Stimulated activated CD8-positive, alpha-beta memory T cell treated with anti-CD3 and anti-CD28 coated beads, Interleukin-7, amount 100 ng/mL, for 48 hours (primary cell): ENCODE results near the gene MUC22.
"Not testable (repeated sequence)": the region's sequence is repeated elsewhere in the genome, so short reads cannot be mapped to it uniquely, and the experiment has no call there.

Experiments
- DNase-seq, 2 donors: peaks; one replicate each; pipeline ENCODE4 v3.0.0-alpha.2; 2020; ENCODE audit warnings: low read depth in 1 of 2; ENCODE audit errors: extremely low read depth in 1 of 2

MUC22 gene

GRCh38 chr6:30997301-30997700 is 13.0 kb upstream of the MUC22 start:
- no peak for DNase-seq

DNA sequence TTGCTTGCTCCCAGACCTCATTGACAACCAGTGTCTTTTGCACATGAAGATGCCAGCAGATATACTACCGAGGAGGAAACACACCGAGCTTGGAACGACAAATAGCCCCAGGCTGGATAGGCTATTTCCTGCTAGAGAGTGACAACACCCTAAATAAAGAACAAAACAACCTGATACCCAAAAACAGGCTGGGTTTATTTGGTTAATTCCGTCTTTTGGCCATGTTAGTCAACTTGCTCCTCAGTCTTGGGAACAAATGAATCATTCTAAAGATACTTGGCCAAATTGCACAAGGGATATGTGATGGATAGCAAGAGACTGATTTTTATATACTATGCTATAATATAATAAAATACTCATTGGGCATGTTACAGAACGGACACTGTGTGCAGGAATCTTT is 11.5 kb upstream of the MUC22 start:
- no peak for DNase-seq

DNA sequence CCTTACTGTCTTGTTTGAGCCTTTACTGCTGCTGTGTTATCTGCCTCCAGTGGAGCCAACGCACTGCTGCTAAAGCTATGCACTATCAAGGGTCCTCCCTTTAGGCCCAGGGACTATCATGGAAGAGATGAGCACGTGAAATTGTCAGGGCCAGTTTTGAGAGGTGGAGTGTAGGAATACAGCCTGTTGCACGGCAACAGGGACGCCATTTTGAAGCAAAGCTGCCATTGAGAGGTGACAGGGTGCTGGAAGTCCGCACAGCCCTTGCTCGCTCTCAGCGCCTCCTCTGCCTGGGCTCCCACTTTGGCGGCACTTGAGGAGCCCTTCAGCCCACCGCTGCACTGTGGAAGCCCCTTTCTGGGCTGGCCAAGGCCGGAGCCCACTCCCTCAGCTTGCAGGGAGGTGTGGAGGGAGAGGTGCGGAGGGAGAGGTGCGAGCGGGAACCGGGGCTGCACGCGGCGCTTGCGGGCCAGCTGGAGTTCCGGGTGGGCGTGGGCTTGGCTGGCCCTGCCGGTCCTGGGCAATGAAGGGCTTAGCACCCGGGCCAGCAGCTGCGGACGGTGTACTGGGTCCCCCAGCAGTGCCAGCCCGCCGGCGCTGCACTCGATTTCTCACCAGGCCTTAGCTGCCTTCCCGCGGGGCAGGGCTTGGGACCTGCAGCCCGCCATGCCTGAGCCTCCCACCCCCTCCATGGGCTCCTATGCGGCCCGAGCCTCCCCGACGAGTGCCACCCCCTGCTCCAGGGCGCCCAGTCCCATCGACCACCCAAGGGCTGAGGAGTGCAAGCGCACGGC is 10.0 kb upstream of the MUC22 start:
- not testable (repeated sequence) for DNase-seq

DNA sequence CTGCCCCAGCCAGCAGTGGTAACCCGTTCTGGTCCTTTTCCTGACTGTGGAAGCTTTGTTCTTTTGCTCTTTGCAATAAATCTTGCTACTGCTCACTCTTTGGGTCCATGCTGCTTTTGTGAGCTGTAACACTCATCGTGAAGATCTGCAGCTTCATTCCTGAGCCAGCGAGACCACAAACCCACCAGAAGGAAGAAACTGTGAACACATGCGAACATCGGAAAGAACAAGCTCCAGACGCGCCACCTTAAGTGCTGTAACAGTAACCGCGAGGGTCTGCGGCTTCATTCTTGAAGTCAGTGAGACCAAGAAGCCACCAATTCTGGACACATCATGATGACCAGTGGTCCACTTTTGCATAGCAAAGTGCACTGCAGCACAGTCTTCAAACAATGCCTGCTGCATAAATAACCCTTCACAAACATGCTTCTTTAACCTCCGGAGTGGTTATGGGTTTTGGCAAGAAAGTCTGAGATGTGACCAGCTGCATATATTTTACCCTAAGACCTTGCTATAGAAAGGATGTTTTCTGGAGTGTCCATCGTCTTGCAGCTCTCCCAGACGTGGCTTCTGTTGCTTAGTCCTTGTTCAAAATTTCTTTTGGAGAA is 8.9 kb upstream of the MUC22 start:
- DNase-seq, result no peak

GRCh38 chr6:31002471-31002870 is 7.8 kb upstream of the MUC22 start:
- no peak for DNase-seq

- DNase-seq, result no peak
Observed at GRCh38 chr6:31004794-31005193, 5.5 kb upstream of the MUC22 start.

GRCh38 chr6:31005249-31006020 is 4.8 kb upstream of the MUC22 start:
- DNase-seq, result no peak

DNA sequence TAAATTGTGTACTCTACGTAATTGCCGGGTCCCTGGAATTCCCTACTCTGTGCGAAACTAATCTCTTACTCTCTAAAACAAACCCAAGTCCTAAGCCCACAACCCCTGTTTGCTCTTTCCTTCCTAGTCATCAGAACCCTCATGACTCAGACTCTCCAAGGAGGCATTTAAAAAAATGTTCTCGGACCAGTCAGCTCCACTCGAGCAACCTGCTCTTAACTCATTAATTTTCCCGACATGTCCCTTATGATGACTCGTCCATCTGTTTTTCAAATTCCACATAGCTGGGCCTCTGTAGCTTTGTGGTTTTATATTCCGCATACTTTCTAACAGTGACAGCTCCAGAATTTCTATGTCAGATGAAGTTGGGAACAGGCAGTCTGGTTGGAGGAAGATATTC is 2.6 kb upstream of the MUC22 start:
- no peak for DNase-seq

DNA sequence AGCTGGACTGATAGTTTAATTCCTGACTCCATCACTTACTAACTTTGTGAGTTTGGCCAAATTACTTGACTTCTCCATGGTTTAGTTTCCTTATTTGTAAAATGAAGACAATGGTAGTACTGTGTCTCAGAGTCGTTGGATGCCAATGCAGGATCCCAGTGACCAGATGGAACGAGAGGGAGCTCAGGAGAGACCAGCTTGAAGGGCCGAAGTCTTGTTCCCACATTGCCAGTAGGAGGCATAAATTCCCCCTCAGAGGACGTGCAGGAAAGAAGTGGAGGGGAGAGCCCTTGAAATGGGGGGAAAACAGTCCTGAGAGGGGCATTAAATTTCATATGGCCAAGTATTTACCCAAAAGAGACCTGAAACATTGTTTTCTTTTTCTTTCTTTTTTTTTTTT is 2.1 kb upstream of the MUC22 start:
- no peak for DNase-seq

- no peak for DNase-seq
Observed at GRCh38 chr6:31009731-31010130, 543 bp upstream of the MUC22 start.

DNA sequence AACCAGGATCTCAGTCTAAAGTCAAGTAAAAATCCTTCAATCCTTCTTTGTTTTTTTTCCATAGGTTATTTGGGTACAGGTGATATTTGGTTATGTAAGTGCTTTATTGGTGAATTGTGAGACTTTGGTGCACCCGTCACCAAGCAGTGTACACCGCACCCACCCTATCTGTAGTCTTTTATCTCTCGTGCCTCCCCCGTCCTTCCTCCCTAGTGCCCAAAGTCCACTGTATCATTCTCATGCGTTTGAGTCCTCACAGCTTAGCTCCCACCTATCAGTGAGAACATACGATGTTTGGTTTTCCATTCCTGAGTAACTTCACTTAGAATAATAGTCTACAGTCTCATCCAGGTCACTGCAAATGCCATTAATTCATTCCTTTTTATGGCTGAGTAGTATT is 879 bp downstream of the MUC22 start:
- no peak for DNase-seq

DNA sequence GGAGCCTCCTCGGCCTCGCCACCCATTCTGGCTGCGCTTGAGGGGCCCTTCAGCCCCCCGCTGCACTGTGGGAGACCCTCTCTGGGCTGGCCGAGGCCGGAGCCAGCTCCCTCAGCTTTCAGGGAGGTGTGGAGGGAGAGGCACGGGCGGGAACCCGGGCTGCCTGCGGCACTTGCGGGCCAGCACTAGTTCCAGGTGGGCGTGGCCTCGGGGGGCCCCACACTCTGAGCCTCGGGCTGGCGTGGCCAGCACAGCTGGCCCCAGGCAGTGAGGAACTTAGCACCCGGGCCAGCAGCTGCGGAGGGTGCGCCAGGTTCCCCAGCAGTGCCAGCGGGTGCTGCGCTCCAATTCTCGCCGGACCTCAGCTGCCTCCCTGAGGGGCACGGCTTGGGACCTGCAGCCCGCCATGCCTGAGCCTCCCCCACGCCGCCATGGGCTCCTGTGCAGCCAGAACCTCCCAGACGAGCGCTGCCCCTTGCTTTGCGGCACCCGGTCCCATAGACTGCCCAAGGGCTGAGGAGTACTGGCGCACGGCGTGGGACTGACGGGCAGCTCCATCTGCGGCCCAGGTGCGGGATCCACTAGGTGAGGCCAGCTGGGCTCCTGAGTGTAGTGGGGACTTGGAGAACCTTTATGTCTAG is 6.5 kb downstream of the MUC22 start:
- no peak for DNase-seq

DNA sequence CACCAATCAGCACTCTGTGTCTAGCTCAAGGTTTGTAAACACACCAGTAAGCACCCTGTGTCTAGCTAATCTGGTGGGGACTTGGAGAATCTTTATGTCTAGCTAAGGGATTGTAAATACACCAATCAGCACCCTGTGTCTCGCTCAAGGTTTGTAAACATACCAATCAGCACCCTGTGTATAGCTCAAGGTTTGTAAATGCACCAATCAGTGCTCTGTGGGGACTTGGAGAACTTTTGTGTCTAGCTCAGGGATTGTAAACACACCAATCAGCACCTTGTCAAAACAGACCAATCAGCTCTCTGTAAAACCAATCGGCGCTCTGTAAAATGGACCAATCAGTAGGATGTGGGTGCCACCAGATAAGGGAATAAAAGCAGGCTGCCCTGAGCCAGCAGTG is 7.2 kb downstream of the MUC22 start:
- not testable (repeated sequence) for DNase-seq

GRCh38 chr6:31020057-31020456 is 9.8 kb downstream of the MUC22 start:
- no peak for DNase-seq

DNA sequence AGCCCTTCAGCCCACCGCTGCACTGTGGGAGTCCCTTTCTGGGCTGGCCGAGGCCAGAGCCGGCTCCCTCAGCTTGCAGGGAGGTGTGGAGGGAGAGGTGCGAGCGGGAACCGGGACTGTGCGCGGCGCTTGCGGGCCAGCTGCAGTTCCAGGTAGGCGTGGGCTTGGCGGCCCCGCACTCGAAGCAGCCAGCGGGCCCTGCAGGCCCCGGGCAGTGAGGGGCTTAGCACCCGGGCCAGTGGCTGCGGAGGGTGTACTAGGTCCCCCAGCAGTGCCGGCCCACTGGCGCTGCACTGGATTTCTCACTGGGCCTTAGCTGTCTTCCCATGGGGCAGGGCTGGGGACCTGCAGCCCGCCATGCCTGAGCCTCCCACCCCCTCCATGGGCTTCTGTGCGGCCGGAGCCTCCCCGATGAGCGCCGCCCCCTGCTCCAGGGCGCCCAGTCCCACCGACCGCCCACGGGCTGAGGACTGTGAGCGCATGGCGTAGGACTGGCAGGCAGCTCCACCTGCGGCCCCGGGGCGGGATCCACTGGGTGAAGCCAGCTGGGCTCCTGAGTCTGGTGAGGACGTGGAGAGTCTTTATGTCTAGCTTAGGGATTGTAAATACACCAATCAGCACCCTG is 10.5 kb downstream of the MUC22 start:
- not testable (repeated sequence) for DNase-seq

- DNase-seq, result not testable (repeated sequence)
Observed at GRCh38 chr6:31021705-31022531, 11.6 kb downstream of the MUC22 start.

- DNase-seq, result no peak
Observed at GRCh38 chr6:31025595-31025994, 15.3 kb downstream of the MUC22 start.

DNA sequence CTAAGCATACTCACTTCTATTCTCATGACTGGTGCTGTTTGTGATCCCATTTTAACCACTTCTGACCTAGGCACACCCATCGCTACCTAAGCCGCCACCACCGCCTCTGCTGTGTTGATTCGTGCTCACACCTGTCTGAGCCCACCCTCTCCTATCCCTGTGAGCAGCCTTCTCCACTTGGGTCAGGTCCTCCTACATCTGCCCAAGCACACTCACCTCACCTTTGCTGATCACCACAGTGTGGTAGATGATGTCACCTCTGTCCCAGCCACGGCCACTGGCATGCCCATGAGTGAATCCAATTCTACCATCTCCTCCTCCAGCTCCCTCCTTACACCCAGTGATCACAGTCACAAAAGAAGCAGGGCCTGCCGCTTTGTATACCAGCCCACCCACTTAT is 20.8 kb downstream of the MUC22 start:
- peak in 1 of 2 donors; percentile 29 for DNase-seq

GRCh38 chr6:31033075-31033474 is 22.8 kb downstream of the MUC22 start:
- no peak for DNase-seq

GRCh38 chr6:31035862-31036497 is 25.7 kb downstream of the MUC22 start:
- no peak for DNase-seq
